ENCODE results near the gene ZNF316. TPM values are rescaled to one million over a fixed set of nuclear protein-coding genes. Genes with fewer than 3 reads are reported as not detected.

The ZNF316 gene
- total and polyA plus RNA-seq, 10 of the 15 experiments (the other 5 are each of a cell fraction or from before 2014, with no cell fraction given), result 0.03 to 28.9 (median 5.7) TPM

GRCh38 chr7:6589829-6590644 lies 47.1 kb upstream of the ZNF316 start, which contains the start of gene INTS15 (continued):
- TF ChIP-seq WRNIP1 (IDR thresholded peaks at IDR 0.05; ENCODE audit: borderline replicate concordance, low read depth, low read length) (no peak), SPI1 (IDR thresholded peaks at IDR 0.05; ENCODE audit: borderline replicate concordance, insufficient read depth, low read depth, low read length) (peak; percentile 36; the same call in 1 of the 2 replicates)

DNA sequence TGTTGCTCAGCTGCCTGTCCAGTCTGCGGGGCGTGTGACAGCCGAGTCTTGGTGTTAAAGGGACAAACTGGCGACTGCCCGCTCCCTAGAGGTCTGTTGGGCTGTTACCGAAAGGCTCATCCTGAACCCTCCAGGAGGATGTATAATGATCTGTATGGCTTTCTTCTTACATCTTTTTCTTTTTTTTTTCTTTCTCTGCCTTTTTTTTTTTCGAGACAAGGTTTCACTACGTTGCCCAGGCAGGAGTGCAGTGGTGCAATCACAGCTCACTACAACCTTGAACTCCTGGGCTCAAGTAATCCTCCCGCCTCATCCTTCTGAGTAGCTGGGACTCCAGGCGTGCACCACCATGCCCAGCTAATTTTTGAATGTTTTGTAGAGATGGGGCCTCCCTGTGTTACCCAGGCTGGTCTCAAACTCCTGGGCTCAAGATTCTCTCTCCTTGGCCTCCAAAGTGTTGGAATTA lies 46.4 kb upstream of the ZNF316 start:
- CTCF ChIA-PET, result interaction anchor here (1.4 to 3.5 kb wide), 6 partner anchors 10 to 339 kb away, joined by 4 to 13 read pairs (median 8); partner anchors contain the start of gene ZDHHC4
- FAIRE-seq, result peak; percentile 52
- H3K9ac ChIP-seq (ENCODE audit: control insufficient read depth, insufficient read depth, low read length), result peak overlapping the region; percentile 69
- H3K27me3 ChIP-seq (replicated peaks in 1 of 2; ENCODE audit: control insufficient read depth in 2 of 2, insufficient read depth in 2 of 2, low read length in 1 of 2), result no peaks in the 10 kb centered on the region
- POLR2A ChIA-PET, result interaction anchor here (0.7 to 2.6 kb wide), 5 partner anchors 9 to 765 kb away, joined by 3 to 11 read pairs (median 5); no protein-coding TSS in a partner anchor
- H3K36me3 ChIP-seq (ENCODE audit: control insufficient read depth in 2 of 2, insufficient read depth in 2 of 2, low read length in 1 of 2), result peaks cover 0 to 18% of the 10 kb centered on the region in 2 experiments; a peak in 2 of 4 replicates
- peak overlapping the region; percentile 79 for H3K27ac ChIP-seq (ENCODE audit: control insufficient read depth, insufficient read depth)
- H3K79me2 ChIP-seq (ENCODE audit: control insufficient read depth, insufficient read depth, low read length), result peaks cover 14% of the 10 kb centered on the region
- SMC1A ChIA-PET (ENCODE audit: uncharacterized antibody, unreplicated experiment), result interaction anchor here (1.8 to 2.1 kb wide), 2 partner anchors 13 to 46 kb away, joined by 4 to 7 read pairs; partner anchors contain the start of gene ZDHHC4
- H3K4me1 ChIP-seq (ENCODE audit: control insufficient read depth, insufficient read depth, low read length), result peaks cover 10% of the 10 kb centered on the region
- peak overlapping the region; percentile 88 for H3K4me2 ChIP-seq (ENCODE audit: control insufficient read depth, insufficient read depth)
- ATAC-seq, result peak; percentile 65
- no TSS peak for BruUV-seq (replicated peaks)
- intact Hi-C loops (cut with micrococcal nuclease; ENCODE audit: unreplicated experiment) (loop anchor here (5.0 kb wide), 2 partner anchors 117 to 137 kb away; partner anchors contain the start of gene ZNF12), in situ Hi-C loops (cut with MboI) (no loop called here)
- no peaks in the 10 kb centered on the region; the same call in 1 of the 2 replicates for H4K20me1 ChIP-seq (ENCODE audit: control insufficient read depth, insufficient read depth)
- H3K4me3 ChIP-seq, result peak overlapping the region; percentile 87
- H3K9me3 ChIP-seq (replicated peaks; ENCODE audit: control insufficient read depth, insufficient read depth, low read length), result no peaks in the 10 kb centered on the region
- peak overlapping the region; percentile 86 for H2AFZ ChIP-seq (ENCODE audit: control insufficient read depth, low read depth, low read length)
- WGBS (ENCODE audit: insufficient coverage, insufficient replicate concordance, low lambda C conversion rate, missing lambda C conversion rate), result 17% methylated on average over 10 of the region's 10 CpGs
- DNase-seq (ENCODE audit: low read depth, low spot score), result no peak
- RAD21 ChIA-PET (ENCODE audit: unreplicated experiment), result interaction anchor here (0.5 to 1.7 kb wide), 3 partner anchors 74 to 147 kb away, joined by 3 to 5 read pairs (median 3); partner anchors contain the start of gene DAGLB
- no peak for TF ChIP-seq E4F1 (IDR thresholded peaks at IDR 0.05; ENCODE audit: borderline replicate concordance, partially characterized antibody)
- TF ChIP-seq CREM (IDR thresholded peaks at IDR 0.05; ENCODE audit: low read depth), result no peak
- TF ChIP-seq RAD51 (IDR thresholded peaks at IDR 0.05), result no peak
- no peak for TF ChIP-seq SUZ12 (IDR thresholded peaks at IDR 0.05; ENCODE audit: unreplicated experiment)
- no peak for TF ChIP-seq IKZF1 (conservative IDR thresholded peaks at IDR 0.05)
- no peak for TF ChIP-seq PML (IDR thresholded peaks at IDR 0.05; ENCODE audit: low read length)
- TF ChIP-seq ZNF274 (IDR thresholded peaks at IDR 0.05; ENCODE audit: insufficient read depth, insufficient read length), result no peak
- TF ChIP-seq YBX1 (IDR thresholded peaks at IDR 0.05), result no peak
- TF ChIP-seq, protein P1, sequence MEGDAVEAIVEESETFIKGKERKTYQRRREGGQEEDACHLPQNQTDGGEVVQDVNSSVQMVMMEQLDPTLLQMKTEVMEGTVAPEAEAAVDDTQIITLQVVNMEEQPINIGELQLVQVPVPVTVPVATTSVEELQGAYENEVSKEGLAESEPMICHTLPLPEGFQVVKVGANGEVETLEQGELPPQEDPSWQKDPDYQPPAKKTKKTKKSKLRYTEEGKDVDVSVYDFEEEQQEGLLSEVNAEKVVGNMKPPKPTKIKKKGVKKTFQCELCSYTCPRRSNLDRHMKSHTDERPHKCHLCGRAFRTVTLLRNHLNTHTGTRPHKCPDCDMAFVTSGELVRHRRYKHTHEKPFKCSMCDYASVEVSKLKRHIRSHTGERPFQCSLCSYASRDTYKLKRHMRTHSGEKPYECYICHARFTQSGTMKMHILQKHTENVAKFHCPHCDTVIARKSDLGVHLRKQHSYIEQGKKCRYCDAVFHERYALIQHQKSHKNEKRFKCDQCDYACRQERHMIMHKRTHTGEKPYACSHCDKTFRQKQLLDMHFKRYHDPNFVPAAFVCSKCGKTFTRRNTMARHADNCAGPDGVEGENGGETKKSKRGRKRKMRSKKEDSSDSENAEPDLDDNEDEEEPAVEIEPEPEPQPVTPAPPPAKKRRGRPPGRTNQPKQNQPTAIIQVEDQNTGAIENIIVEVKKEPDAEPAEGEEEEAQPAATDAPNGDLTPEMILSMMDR (IDR thresholded peaks at IDR 0.05 in 2 of 3, conservative IDR thresholded peaks at IDR 0.05 in 1 of 3; ENCODE audit: control insufficient read depth in 2 of 3, extremely low read depth in 1 of 3, insufficient read depth in 1 of 3, low read depth in 3 of 3, low read length in 3 of 3), result no peak
- TF ChIP-seq SRF (IDR thresholded peaks at IDR 0.05; ENCODE audit: low read depth in 2 of 2, low read length in 2 of 2), result no peak
- TF ChIP-seq ZBTB4 (CRISPR knock-in tag; IDR thresholded peaks at IDR 0.05), result no peak
